HepG2 (cell line): ENCODE data around the gene PLBD2. TPM values are rescaled to one million over a fixed set of nuclear protein-coding genes. Genes with fewer than 3 reads are reported as not detected.
A peak's percentile ranks its signal among the peaks of the same experiment; 100 is the strongest.

ENCODE experiments used
- ARNTL ChIP-seq: sonication (generic); formaldehyde crosslinking; IDR thresholded peaks from 2 replicates; pipeline ENCODE4 v1.4.0; 2020; ENCODE audit warnings: mild to moderate bottlenecking, missing genetic modification reagents
- ETV5 ChIP-seq: IDR thresholded peaks from 2 replicates; pipeline ENCODE4 v1.6.1; 2018; ENCODE audit warnings: missing biosample characterization, missing genetic modification reagents, inconsistent platforms, borderline replicate concordance
- IRF2 ChIP-seq: IDR thresholded peaks from 2 replicates; pipeline ENCODE4 v1.6.1; 2018; ENCODE audit warnings: missing genetic modification reagents, missing compliant biosample characterization
- MTF2 ChIP-seq: sonication (generic); formaldehyde crosslinking; IDR thresholded peaks from 2 replicates; pipeline ENCODE4 v1.5.0; 2020; ENCODE audit warnings: missing genetic modification reagents, borderline replicate concordance
- PCBP2 ChIP-seq: fragments of 200-400 bp; formaldehyde crosslinking; optimal IDR thresholded peaks from 2 replicates; pipeline ENCODE3; 2018; ENCODE audit warnings: low read length, low read depth; ENCODE audit not compliant: poor library complexity, severe bottlenecking
- PREB ChIP-seq: sonication (generic); formaldehyde crosslinking; IDR thresholded peaks from 2 replicates; pipeline ENCODE4 v1.4.0; 2020; ENCODE audit warnings: missing genetic modification reagents
- SCMH1 ChIP-seq: sonication (generic); formaldehyde crosslinking; IDR thresholded peaks from 2 replicates; pipeline ENCODE4 v1.9.0; 2021; ENCODE audit warnings: missing genetic modification reagents, mild to moderate bottlenecking, borderline replicate concordance
- SMAD9 ChIP-seq: sonication (generic); formaldehyde crosslinking; IDR thresholded peaks from 2 replicates; pipeline ENCODE4 v1.5.1; 2020; ENCODE audit warnings: mild to moderate bottlenecking, missing genetic modification reagents
- SRSF9 ChIP-seq: fragments of 200-400 bp; formaldehyde crosslinking; IDR thresholded peaks from 2 replicates; pipeline ENCODE4 v1.6.1; 2018; ENCODE audit warnings: borderline replicate concordance, mild to moderate bottlenecking, low read depth, low read length; ENCODE audit not compliant: insufficient read depth, poor library complexity, severe bottlenecking
- U2AF2 ChIP-seq: fragments of 200-400 bp; formaldehyde crosslinking; IDR thresholded peaks from 2 replicates; pipeline ENCODE4 v1.6.1; 2017; ENCODE audit warnings: low read depth, mild to moderate bottlenecking, low read length
- ZFP36L2 ChIP-seq: sonication (generic); formaldehyde crosslinking; IDR thresholded peaks from 2 replicates; pipeline ENCODE4 v1.4.0; 2020; ENCODE audit warnings: missing genetic modification reagents
- ZMYM3 ChIP-seq: sonication (generic); formaldehyde crosslinking; IDR thresholded peaks from 2 replicates; pipeline ENCODE4 v1.5.1; 2020; ENCODE audit warnings: mild to moderate bottlenecking, missing genetic modification reagents
- ZNF251 ChIP-seq: sonication (generic); formaldehyde crosslinking; IDR thresholded peaks from 2 replicates; pipeline ENCODE4 v1.9.0; 2021; ENCODE audit warnings: mild to moderate bottlenecking, missing genetic modification reagents
- ZNF253 ChIP-seq: sonication (generic); formaldehyde crosslinking; IDR thresholded peaks from 2 replicates; pipeline ENCODE4 v1.8.0; 2022; ENCODE audit warnings: mild to moderate bottlenecking, missing genetic modification reagents, borderline replicate concordance
- ZNF367 ChIP-seq: sonication (generic); formaldehyde crosslinking; IDR thresholded peaks from 2 replicates; pipeline ENCODE4 v1.4.0; 2020; ENCODE audit warnings: missing genetic modification reagents, borderline replicate concordance
- ZNF432 ChIP-seq: sonication (generic); formaldehyde crosslinking; IDR thresholded peaks from 2 replicates; pipeline ENCODE4 v1.5.0; 2020; ENCODE audit warnings: missing genetic modification reagents, mild to moderate bottlenecking, borderline replicate concordance
- ZNF441 ChIP-seq: sonication (generic); formaldehyde crosslinking; IDR thresholded peaks from 2 replicates; pipeline ENCODE4 v1.7.0; 2021; ENCODE audit warnings: missing genetic modification reagents, borderline replicate concordance
- ZNF619 ChIP-seq: sonication (generic); formaldehyde crosslinking; IDR thresholded peaks from 2 replicates; pipeline ENCODE4 v1.4.0; 2020; ENCODE audit warnings: mild to moderate bottlenecking, missing genetic modification reagents
- ZNF639 ChIP-seq: conservative IDR thresholded peaks from 2 replicates; pipeline ENCODE4 v1.6.1; 2018; ENCODE audit warnings: missing genetic modification reagents
- ZNF652 ChIP-seq: IDR thresholded peaks from 2 replicates; pipeline ENCODE4 v1.6.1; 2016; ENCODE audit warnings: low read depth, borderline replicate concordance
- ZNF777 ChIP-seq: sonication (generic); formaldehyde crosslinking; IDR thresholded peaks from 2 replicates; pipeline ENCODE4 v1.4.0; 2020; ENCODE audit warnings: missing genetic modification reagents
- ZNF841 ChIP-seq: sonication (generic); formaldehyde crosslinking; IDR thresholded peaks from 2 replicates; pipeline ENCODE4 v1.8.1; 2023; ENCODE audit warnings: missing genetic modification reagents, borderline replicate concordance
- polyA plus RNA-seq, 8 experiments: library from polyadenylated mRNA; depleted of rRNA in 3 of 8; stranded (reverse) in 7 of 8; unstranded in 1 of 8; fragments of >200 nt; fragmentation: Illumina TruSeq in 4 of 8; extraction: Trizol in 4 of 8; gene quantifications; 2 replicates each; pipeline versions ENCODE4 v1.2.1 to v1.2.3, GENCODE V29; 2011 to 2016; ENCODE audit warnings: low read depth in 4 of 8, missing spikeins in 1 of 8, mixed read lengths in 1 of 8; ENCODE audit not compliant: insufficient read depth in 1 of 8
- total RNA-seq, 5 experiments: library from RNA; depleted of rRNA; stranded (reverse); fragments of >200 nt; fragmentation: Illumina TruSeq; extraction: Trizol; gene quantifications; 2 replicates each; pipeline ENCODE4 v1.2.3, GENCODE V29; 2016; ENCODE audit warnings: low read depth in 1 of 5
- TF ChIP-seq, protein P1 (sequence below): sonication (generic); formaldehyde crosslinking; conservative IDR thresholded peaks from 2 replicates; pipeline ENCODE4 v1.8.0; 2022; ENCODE audit warnings: mild to moderate bottlenecking, moderate library complexity, missing genetic modification reagents
- TF ChIP-seq, protein P2 (sequence below): sonication (generic); formaldehyde crosslinking; IDR thresholded peaks from 2 replicates; pipeline ENCODE4 v1.5.0; 2020; ENCODE audit warnings: mild to moderate bottlenecking, missing genetic modification reagents

Gene PLBD2
- total and polyA plus RNA-seq, 2 of the 13 experiments (the other 11 are each of a cell fraction or from before 2014, with no cell fraction given), result 6.7 to 8.5 TPM

DNA sequence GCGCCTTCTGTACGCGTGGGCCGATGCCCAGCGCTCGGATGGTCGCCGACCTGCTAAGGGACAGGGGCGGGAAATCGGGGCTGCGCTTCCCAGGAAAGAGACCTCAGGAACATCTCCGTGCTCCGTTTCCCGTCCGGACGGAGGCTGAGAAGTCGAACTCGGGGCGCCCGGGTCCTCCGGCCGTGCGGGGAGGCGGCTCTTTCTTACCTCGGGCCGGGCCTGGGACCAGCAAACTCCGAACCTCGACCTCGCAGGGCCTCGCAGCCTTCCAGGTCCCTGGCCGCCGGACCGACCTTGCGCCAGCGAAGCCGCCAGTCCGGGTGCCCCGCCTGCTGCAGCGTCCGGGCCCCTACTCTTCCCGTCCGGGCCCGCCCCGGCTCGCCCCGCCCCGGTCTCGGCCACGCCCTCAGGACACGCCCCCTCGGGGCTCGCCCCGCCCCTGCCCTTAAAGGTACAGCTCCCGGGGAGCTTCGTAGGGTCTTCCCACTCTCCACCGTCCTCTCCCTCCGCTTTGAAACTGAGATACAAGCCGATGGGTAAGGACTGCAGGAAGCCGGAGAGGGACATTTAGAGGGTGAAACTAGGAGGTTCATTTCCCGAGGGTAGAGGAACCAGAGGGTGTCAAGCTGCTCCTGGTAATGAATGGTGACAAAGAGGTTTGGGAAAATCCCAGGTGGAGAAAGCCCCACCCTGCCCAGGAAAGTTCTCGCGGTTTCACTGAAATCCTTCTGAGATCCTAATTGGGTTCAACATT, 23.4 kb upstream of the PLBD2 start, which contains the start of gene SLC8B1 (continued):
- TF ChIP-seq, protein P1, sequence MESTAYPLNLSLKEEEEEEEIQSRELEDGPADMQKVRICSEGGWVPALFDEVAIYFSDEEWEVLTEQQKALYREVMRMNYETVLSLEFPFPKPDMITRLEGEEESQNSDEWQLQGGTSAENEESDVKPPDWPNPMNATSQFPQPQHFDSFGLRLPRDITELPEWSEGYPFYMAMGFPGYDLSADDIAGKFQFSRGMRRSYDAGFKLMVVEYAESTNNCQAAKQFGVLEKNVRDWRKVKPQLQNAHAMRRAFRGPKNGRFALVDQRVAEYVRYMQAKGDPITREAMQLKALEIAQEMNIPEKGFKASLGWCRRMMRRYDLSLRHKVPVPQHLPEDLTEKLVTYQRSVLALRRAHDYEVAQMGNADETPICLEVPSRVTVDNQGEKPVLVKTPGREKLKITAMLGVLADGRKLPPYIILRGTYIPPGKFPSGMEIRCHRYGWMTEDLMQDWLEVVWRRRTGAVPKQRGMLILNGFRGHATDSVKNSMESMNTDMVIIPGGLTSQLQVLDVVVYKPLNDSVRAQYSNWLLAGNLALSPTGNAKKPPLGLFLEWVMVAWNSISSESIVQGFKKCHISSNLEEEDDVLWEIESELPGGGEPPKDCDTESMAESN, result peak; percentile 80; the same call in 1 of the 2 replicates
- peak; percentile 68 for TF ChIP-seq ZNF639
- no peak for TF ChIP-seq SCMH1
- TF ChIP-seq IRF2, result no peak
- TF ChIP-seq PCBP2, result no peak
- no peak for TF ChIP-seq ZNF251 (CRISPR knock-in tag)
- TF ChIP-seq SMAD9 (CRISPR knock-in tag), result no peak
- no peak for TF ChIP-seq ZNF841 (CRISPR knock-in tag)
- no peak for TF ChIP-seq U2AF2
- no peak for TF ChIP-seq ZNF652
- TF ChIP-seq MTF2 (CRISPR knock-in tag), result no peak
- TF ChIP-seq, protein P2, sequence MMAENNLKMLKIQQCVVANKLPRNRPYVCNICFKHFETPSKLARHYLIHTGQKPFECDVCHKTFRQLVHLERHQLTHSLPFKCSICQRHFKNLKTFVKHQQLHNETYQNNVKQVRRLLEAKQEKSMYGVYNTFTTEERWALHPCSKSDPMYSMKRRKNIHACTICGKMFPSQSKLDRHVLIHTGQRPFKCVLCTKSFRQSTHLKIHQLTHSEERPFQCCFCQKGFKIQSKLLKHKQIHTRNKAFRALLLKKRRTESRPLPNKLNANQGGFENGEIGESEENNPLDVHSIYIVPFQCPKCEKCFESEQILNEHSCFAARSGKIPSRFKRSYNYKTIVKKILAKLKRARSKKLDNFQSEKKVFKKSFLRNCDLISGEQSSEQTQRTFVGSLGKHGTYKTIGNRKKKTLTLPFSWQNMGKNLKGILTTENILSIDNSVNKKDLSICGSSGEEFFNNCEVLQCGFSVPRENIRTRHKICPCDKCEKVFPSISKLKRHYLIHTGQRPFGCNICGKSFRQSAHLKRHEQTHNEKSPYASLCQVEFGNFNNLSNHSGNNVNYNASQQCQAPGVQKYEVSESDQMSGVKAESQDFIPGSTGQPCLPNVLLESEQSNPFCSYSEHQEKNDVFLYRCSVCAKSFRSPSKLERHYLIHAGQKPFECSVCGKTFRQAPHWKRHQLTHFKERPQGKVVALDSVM (CRISPR knock-in tag), result peak; percentile 24; the same call in 1 of the 2 replicates
- TF ChIP-seq ZNF441, result no peak; the same call in 1 of the 2 replicates
- TF ChIP-seq ZNF619 (CRISPR knock-in tag), result no peak
- TF ChIP-seq ETV5 (CRISPR knock-in tag), result peak; percentile 42; the same call in 1 of the 2 replicates
- no peak for TF ChIP-seq ZNF432 (CRISPR knock-in tag)
- TF ChIP-seq SRSF9, result no peak
- no peak for TF ChIP-seq PREB
- TF ChIP-seq ZNF367, result no peak
- TF ChIP-seq ARNTL, result no peak
- peak; percentile 19; the same call in 1 of the 2 replicates for TF ChIP-seq ZMYM3
- TF ChIP-seq ZFP36L2 (CRISPR knock-in tag), result no peak
- no peak for TF ChIP-seq ZNF253 (CRISPR knock-in tag)
- peak; percentile 46; the same call in 1 of the 2 replicates for TF ChIP-seq ZNF777 (CRISPR knock-in tag)
